ENCODE measurements around the gene ZSCAN21.

ZSCAN21 gene

GRCh38 chr7:100102950-100103840 lies 53.6 kb downstream of the ZSCAN21 start:
- Histone ChIP-seq H3K27me3 (ENCODE audit: low read depth) (no peaks in the 10 kb centered on the region), H3K9me3 (no peaks in the 10 kb centered on the region), H3K36me3 (replicated peaks) (peaks cover 50% of the 10 kb centered on the region), H3K4me3 (no peak overlapping the region), H3K4me1 (0 out of 2 replicates have a peak, but pooled peaks cover 4% of the 10 kb centered on the region)
- in situ Hi-C loops (cut with MboI; ENCODE audit: low sequenced_read_pairs), result no loop called here
- DNase-seq (ENCODE audit: low spot score in 2 of 2), result no peak

GRCh38 chr7:100105534-100105933 lies 56.0 kb downstream of the ZSCAN21 start:
- H3K9me3 ChIP-seq, result no peaks in the 10 kb centered on the region
- H3K4me1 ChIP-seq, result no peaks in the 10 kb centered on the region
- in situ Hi-C loops (cut with MboI; ENCODE audit: low sequenced_read_pairs), result no loop called here
- no peak for DNase-seq (ENCODE audit: low spot score in 2 of 2)
- peaks cover 43% of the 10 kb centered on the region for H3K36me3 ChIP-seq (replicated peaks)
- H3K27me3 ChIP-seq (ENCODE audit: low read depth), result no peaks in the 10 kb centered on the region
- no peak overlapping the region for H3K4me3 ChIP-seq

- no peaks in the 10 kb centered on the region for H3K27me3 ChIP-seq (ENCODE audit: low read depth)
- in situ Hi-C loops (cut with MboI; ENCODE audit: low sequenced_read_pairs), result no loop called here
- peaks cover 48% of the 10 kb centered on the region for H3K36me3 ChIP-seq (replicated peaks)
- no peaks in the 10 kb centered on the region for H3K4me1 ChIP-seq
- no peaks in the 10 kb centered on the region for H3K9me3 ChIP-seq
- DNase-seq (ENCODE audit: low spot score in 2 of 2), result no peak
- no peak overlapping the region for H3K4me3 ChIP-seq
These were observed 57.1 kb downstream of the ZSCAN21 start for GRCh38 chr7:100106633-100107032.

- H3K4me3 ChIP-seq, result no peak overlapping the region
- in situ Hi-C loops (cut with MboI; ENCODE audit: low sequenced_read_pairs), result no loop called here
- no peak for DNase-seq (ENCODE audit: low spot score in 2 of 2)
- H3K9me3 ChIP-seq, result no peaks in the 10 kb centered on the region
- H3K27me3 ChIP-seq (ENCODE audit: low read depth), result no peaks in the 10 kb centered on the region
- peaks cover 52% of the 10 kb centered on the region for H3K36me3 ChIP-seq (replicated peaks)
- H3K4me1 ChIP-seq, result no peaks in the 10 kb centered on the region
These were observed 57.7 kb downstream of the ZSCAN21 start for GRCh38 chr7:100107125-100107737.

- H3K36me3 ChIP-seq (replicated peaks), result peaks cover 59% of the 10 kb centered on the region
- H3K9me3 ChIP-seq, result no peaks in the 10 kb centered on the region
- in situ Hi-C loops (cut with MboI; ENCODE audit: low sequenced_read_pairs), result no loop called here
- no peaks in the 10 kb centered on the region for H3K4me1 ChIP-seq
- H3K4me3 ChIP-seq, result no peak overlapping the region
- DNase-seq (ENCODE audit: low spot score in 2 of 2), result no peak
- H3K27me3 ChIP-seq (ENCODE audit: low read depth), result no peaks in the 10 kb centered on the region
These were observed 58.3 kb downstream of the ZSCAN21 start for GRCh38 chr7:100107890-100108289.

- Histone ChIP-seq H3K27me3 (ENCODE audit: low read depth) (no peaks in the 10 kb centered on the region), H3K36me3 (replicated peaks) (peaks cover 66% of the 10 kb centered on the region), H3K4me3 (no peak overlapping the region), H3K4me1 (no peaks in the 10 kb centered on the region), H3K9me3 (no peaks in the 10 kb centered on the region)
- in situ Hi-C loops (cut with MboI; ENCODE audit: low sequenced_read_pairs), result no loop called here
- no peak for DNase-seq (ENCODE audit: low spot score in 2 of 2)
These were observed 60.1 kb downstream of the ZSCAN21 start for GRCh38 chr7:100109521-100110163.

GRCh38 chr7:100111156-100111555 lies 61.6 kb downstream of the ZSCAN21 start:
- Histone ChIP-seq H3K4me3 (no peak overlapping the region), H3K4me1 (no peaks in the 10 kb centered on the region), H3K27me3 (ENCODE audit: low read depth) (no peaks in the 10 kb centered on the region), H3K36me3 (replicated peaks) (peaks cover 59% of the 10 kb centered on the region), H3K9me3 (no peaks in the 10 kb centered on the region)
- DNase-seq (ENCODE audit: low spot score in 2 of 2), result no peak
- in situ Hi-C loops (cut with MboI; ENCODE audit: low sequenced_read_pairs), result no loop called here

- peaks cover 56% of the 10 kb centered on the region for H3K36me3 ChIP-seq (replicated peaks)
- no peaks in the 10 kb centered on the region for H3K27me3 ChIP-seq (ENCODE audit: low read depth)
- no peaks in the 10 kb centered on the region for H3K4me1 ChIP-seq
- H3K4me3 ChIP-seq, result no peak overlapping the region
- no peaks in the 10 kb centered on the region for H3K9me3 ChIP-seq
- no peak for DNase-seq (ENCODE audit: low spot score in 2 of 2)
- in situ Hi-C loops (cut with MboI; ENCODE audit: low sequenced_read_pairs), result no loop called here
These were observed 62.3 kb downstream of the ZSCAN21 start for GRCh38 chr7:100111914-100112313.

All from HAP-1 (cell line).